Erythroblast (primary cell): ENCODE results near the gene ASB1.

Source experiments
- DNase-seq, 2 experiments: peaks; one replicate each; lab custom pipeline; 2025; lab: John Stamatoyannopoulos, UW
- GATA1 ChIP-seq: IDR thresholded peaks from 2 replicates; pipeline ENCODE4 v1.6.1; 2011; ENCODE audit warnings: low read depth, mild to moderate bottlenecking, control low read depth, low read length, moderate library complexity
- POLR2A ChIP-seq: IDR thresholded peaks from 2 replicates; pipeline ENCODE4 v1.6.1; 2011; ENCODE audit warnings: mild to moderate bottlenecking, low read length

The ASB1 gene

GRCh38 chr2:238426568-238427434 is at the start of gene ASB1:
Gene ASB1 (plus strand): TSS chr2:238426927. CDS start chr2:238427071, 144 bp downstream.
- TF ChIP-seq POLR2A (peak; percentile 58), GATA1 (no peak)
- DNase-seq: peak; percentile 78 to 81

GRCh38 chr2:238378230-238379095 is 48.3 kb upstream of the ASB1 start:
- TF ChIP-seq GATA1: no peak
- TF ChIP-seq POLR2A: no peak
- no peak for DNase-seq

DNA sequence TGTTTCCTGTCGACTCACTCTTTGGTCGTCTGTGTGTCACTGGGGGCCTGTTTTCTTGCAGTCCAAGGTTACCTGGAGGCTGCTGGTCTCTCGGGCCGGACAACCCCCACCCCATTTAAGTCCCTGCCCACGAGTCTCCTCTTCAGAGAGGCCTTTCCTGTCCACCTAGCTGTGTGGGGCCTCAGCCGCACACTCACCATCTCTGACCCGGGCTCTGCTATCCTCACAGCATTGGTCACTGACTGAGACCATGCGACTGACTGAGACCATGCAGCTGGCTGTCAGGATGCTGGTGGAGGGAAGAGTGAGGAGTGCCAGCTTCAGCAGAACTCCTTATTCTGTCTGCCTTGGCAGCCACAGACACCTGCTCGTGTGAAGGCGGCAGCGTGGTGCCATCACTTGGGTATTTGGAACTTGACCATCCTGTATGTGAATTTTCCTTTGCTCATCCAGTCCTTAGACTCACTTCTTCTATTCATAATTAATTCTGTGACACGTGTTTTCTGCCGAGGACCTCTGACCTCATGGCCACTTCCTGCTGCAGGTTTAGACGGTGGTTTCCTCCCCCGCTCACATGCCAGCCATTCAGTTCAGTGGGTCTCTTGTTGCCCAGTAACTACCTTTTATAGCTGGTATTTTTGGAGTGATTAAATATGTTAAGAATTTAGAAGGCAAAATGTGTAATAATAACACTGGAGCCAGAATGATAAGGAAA is 47.5 kb upstream of the ASB1 start:
- no peak for DNase-seq
- TF ChIP-seq GATA1: no peak
- TF ChIP-seq POLR2A: no peak

DNA sequence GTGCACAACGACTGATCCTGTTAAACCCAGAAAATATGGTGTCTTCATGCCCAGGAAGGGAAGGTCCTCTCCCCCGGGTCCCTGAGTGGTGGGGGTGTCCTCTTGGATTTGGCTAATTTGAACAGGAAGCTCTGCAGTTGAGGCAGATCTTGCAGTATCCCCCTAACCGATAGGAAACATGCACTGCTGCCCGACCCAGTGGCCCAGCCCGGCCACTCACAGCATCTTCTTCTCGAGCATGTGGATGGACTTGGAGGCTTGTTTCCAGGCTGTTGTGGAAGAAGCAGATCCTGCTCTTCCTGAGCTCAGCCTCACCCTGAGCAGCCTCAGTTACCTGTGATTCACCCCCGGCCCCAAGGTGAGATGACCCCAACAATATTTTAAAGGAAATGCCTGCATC is 46.4 kb upstream of the ASB1 start:
- TF ChIP-seq POLR2A: no peak
- no peak for TF ChIP-seq GATA1
- no peak for DNase-seq

- no peak for TF ChIP-seq GATA1
- no peak for TF ChIP-seq POLR2A
- DNase-seq: no peak
Observed at GRCh38 chr2:238380785-238381184, 45.9 kb upstream of the ASB1 start.

GRCh38 chr2:238381341-238382115 is 45.2 kb upstream of the ASB1 start:
- no peak for DNase-seq
- no peak for TF ChIP-seq POLR2A
- no peak for TF ChIP-seq GATA1

DNA sequence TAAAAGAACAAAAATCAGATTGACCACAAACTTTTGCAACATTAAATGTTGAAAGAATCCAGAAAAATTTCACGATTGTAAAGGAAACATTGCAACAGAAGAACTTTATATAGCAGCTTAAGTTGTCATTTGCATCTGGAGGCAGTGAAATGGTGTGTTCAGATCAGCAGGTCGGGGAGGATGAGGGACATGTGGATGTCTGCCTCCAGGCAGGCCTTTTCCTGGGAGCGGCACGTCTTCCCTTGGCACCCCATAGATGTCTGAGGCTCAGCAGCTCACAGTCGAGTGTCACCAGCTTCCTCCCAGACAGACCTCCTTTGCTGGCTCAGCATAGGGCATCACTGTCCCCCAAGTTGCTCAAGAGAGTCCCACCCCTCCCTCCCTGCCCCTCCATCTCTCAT is 44.3 kb upstream of the ASB1 start:
- TF ChIP-seq GATA1 (no peak), POLR2A (no peak)
- no peak for DNase-seq

- no peak for DNase-seq
- TF ChIP-seq POLR2A (no peak), GATA1 (no peak)
Observed at GRCh38 chr2:238383135-238383534, 43.6 kb upstream of the ASB1 start.

- no peak for TF ChIP-seq POLR2A
- TF ChIP-seq GATA1: no peak
- no peak for DNase-seq
Observed at GRCh38 chr2:238383743-238384380, 42.9 kb upstream of the ASB1 start.

DNA sequence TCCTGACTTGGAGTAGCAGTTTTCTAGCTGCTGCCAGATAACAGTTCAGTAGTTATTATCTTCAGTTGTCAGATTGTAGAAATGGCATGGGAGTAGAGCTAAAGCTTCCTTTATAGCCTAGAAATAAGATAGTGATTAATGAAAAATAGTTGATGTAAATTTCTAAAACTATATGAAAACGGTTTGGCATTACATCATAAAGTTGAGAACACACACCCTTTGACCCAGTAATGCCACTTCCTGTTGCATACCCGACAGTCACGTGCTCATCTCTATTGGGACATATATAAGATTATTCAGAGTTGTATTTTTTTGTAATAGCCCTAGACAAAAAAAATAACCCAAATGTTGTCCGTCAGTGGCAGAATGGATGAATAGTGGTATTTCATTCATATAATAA is 39.4 kb upstream of the ASB1 start:
- peak; percentile 57 to 64 for DNase-seq
- TF ChIP-seq GATA1 (no peak), POLR2A (no peak)

- no peak for TF ChIP-seq POLR2A
- TF ChIP-seq GATA1: no peak
- no peak for DNase-seq
Observed at GRCh38 chr2:238388794-238389193, 37.9 kb upstream of the ASB1 start.

DNA sequence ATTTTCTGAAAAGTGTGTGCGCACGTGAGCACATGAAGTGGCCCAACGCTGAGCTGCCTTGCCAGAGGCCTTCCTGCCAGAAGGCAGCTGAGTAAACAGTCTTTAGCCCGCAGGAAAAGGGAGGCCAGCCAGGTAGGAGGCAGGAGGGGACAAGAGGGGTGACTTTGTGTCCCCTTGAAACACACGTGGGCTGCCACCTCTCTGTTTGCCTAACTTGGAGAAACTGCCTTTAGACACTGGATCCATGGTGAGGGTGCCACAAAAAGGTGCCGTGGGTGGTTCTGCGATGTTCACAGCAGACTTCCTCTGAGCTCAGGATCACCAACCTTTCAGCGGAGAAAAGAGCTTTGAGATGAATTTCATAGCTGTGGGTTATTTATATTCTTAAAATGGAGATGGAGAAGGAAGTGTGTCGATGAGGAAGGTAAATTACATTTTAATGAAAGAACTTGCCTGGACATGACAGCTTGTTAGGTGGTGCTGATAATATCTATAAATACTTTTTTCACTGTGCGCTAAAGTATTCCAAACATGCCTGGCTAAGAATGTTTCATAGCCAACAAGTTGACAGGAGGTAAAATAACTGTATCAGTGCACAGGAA is 36.6 kb upstream of the ASB1 start:
- no peak for DNase-seq
- TF ChIP-seq POLR2A: no peak
- no peak for TF ChIP-seq GATA1
